Neural progenitor cell (in vitro differentiated cells): ENCODE results near the gene PCGF3. TPM values are rescaled to one million over a fixed set of nuclear protein-coding genes. Genes with fewer than 3 reads are reported as not detected.

Experiments
- DNase-seq: peaks from one replicate; pipeline ENCODE4 v3.0.0-alpha.2; 2016; ENCODE audit warnings: low spot score
- H2AFZ ChIP-seq: fragments of 200-600 bp; sonication (generic); replicated peaks from 2 replicates; pipeline ENCODE4 v1.6.1; 2016; ENCODE audit warnings: antibody characterized with exemption
- H3F3A ChIP-seq: fragments of 200-600 bp; sonication (generic); 2 replicates; pipeline ENCODE4 v1.6.1; 2016; ENCODE audit warnings: antibody characterized with exemption, low read depth
- H3K27ac ChIP-seq: fragments of 200-600 bp; sonication (generic); 2 replicates; pipeline ENCODE4 v1.5.1; 2016; ENCODE audit warnings: mild to moderate bottlenecking
- H3K27me3 ChIP-seq: fragments of 200-600 bp; sonication (generic); 2 replicates; pipeline ENCODE4 v1.6.1; 2016; ENCODE audit warnings: mild to moderate bottlenecking, moderate library complexity
- H3K36me3 ChIP-seq: fragments of 200-600 bp; sonication (generic); 2 replicates; pipeline ENCODE4 v1.5.1; 2016
- H3K4me1 ChIP-seq: fragments of 200-600 bp; sonication (generic); 2 replicates; pipeline ENCODE4 v1.6.1; 2016; ENCODE audit warnings: mixed run types
- H3K4me2 ChIP-seq: fragments of 200-600 bp; sonication (generic); 2 replicates; pipeline ENCODE4 v1.6.1; 2016
- H3K4me3 ChIP-seq: fragments of 200-600 bp; sonication (generic); 2 replicates; pipeline ENCODE4 v1.5.1; 2016
- H3K79me2 ChIP-seq: fragments of 200-600 bp; sonication (generic); 2 replicates; pipeline ENCODE4 v1.6.1; 2016; ENCODE audit warnings: low read depth
- H3K9ac ChIP-seq: fragments of 200-600 bp; sonication (generic); 2 replicates; pipeline ENCODE4 v1.6.1; 2016
- H3K9me3 ChIP-seq: fragments of 200-600 bp; sonication (generic); 2 replicates; pipeline ENCODE4 v1.5.1; 2016; ENCODE audit warnings: low read depth
- H4K20me1 ChIP-seq: fragments of 200-600 bp; sonication (generic); 2 replicates; pipeline ENCODE4 v1.6.1; 2016; ENCODE audit warnings: low read depth
- H3K27ac Mint-ChIP-seq: 3 replicates; pipeline ENCODE4 v1.8.0; 2021; ENCODE audit warnings: mixed read lengths
- H3K27me3 Mint-ChIP-seq: 2 replicates; pipeline ENCODE4 v1.8.0; 2022; ENCODE audit warnings: low read depth, mild to moderate bottlenecking, inconsistent platforms, moderate library complexity, mixed read lengths; ENCODE audit not compliant: insufficient read depth
- H3K36me3 Mint-ChIP-seq: 3 replicates; pipeline ENCODE4 v1.8.0; 2021; ENCODE audit warnings: mixed read lengths
- H3K4me1 Mint-ChIP-seq: 3 replicates; pipeline ENCODE4 v1.8.0; 2021; ENCODE audit warnings: mixed read lengths
- H3K4me3 Mint-ChIP-seq: 3 replicates; pipeline ENCODE4 v1.8.0; 2021; ENCODE audit warnings: mild to moderate bottlenecking, moderate library complexity, mixed read lengths
- H3K9me3 Mint-ChIP-seq: 3 replicates; pipeline ENCODE4 v1.8.0; 2020; ENCODE audit warnings: mixed read lengths
- EZH2 ChIP-seq: fragments of 200-600 bp; sonication (generic); IDR thresholded peaks from 2 replicates; pipeline ENCODE4 v1.6.1; 2017; ENCODE audit warnings: antibody characterized with exemption, mild to moderate bottlenecking, moderate library complexity
- EZH2phosphoT487 ChIP-seq: fragments of 200-600 bp; sonication (generic); IDR thresholded peaks from 2 replicates; pipeline ENCODE4 v1.6.1; 2017; ENCODE audit warnings: antibody characterized with exemption
- total RNA-seq: library from RNA; depleted of rRNA; stranded (reverse); fragments of >200 nt; gene quantifications from 2 replicates; pipeline ENCODE4 v1.2.3, GENCODE V29; 2015; ENCODE audit warnings: low replicate concordance
- TF ChIP-seq, protein P1 (sequence below): fragments of 200-600 bp; sonication (generic); IDR thresholded peaks from 2 replicates; pipeline ENCODE4 v1.5.1; 2017; ENCODE audit warnings: antibody characterized with exemption, mild to moderate bottlenecking

PCGF3 gene
- total RNA-seq, 1 donor from 2014 or later: 44.7 TPM

DNA sequence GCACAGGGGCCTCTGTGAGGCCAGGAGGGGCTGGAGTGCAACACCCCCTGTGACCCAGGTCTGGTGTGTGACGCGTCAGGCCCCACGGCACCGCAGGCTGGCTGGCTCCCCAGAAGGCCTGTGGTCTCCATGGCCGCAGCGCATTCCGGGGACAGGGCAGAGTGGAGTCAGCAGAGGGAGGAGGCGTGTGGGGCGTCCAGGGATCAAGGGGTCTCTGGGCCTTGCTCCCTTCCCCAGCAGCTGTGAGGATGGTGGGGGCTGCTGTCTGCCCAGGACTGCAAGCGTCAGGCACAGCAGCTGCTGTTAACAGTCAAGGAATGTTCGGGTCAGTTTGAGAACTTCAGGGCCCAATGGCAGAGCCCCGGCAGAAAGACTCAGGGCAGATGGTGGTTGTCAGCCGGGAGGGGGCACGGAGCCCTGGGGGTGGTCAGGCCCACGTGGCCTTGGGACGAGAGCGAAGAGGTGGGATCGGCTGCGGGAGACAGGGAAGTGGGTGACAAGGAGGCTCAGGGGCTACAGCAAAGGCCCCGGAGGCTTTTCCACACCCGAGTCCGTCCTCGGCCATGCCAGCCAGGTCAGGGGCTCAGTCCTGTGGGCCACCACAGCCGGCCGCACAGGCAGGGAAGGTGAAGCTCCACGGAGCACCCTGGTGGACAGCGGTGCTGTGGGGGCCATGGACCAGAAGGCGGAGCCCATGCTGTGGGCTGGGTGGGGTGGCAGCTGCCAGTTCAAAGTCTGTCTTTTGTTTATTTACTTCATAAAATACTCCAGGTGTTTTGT lies 18.3 kb downstream of the PCGF3 start:
- H3K4me2 ChIP-seq: no peak overlapping the region
- no peak for DNase-seq
- no peaks in the 10 kb centered on the region for H3K36me3 ChIP-seq
- peaks cover 22% of the 10 kb centered on the region for H3K9me3 Mint-ChIP-seq
- H3K36me3 Mint-ChIP-seq: peaks cover 47% of the 10 kb centered on the region
- no peak overlapping the region for H3K9ac ChIP-seq
- H3K4me3 ChIP-seq: no peak overlapping the region
- peaks cover 95% of the 10 kb centered on the region for H3K79me2 ChIP-seq
- H2AFZ ChIP-seq: no peak overlapping the region
- no peaks in the 10 kb centered on the region for H3K4me1 ChIP-seq
- no peaks in the 10 kb centered on the region for H3K27me3 ChIP-seq
- no peak overlapping the region for H3K27ac ChIP-seq
- no peaks in the 10 kb centered on the region for H3F3A ChIP-seq
- no peak overlapping the region for H3K27ac Mint-ChIP-seq
- no peaks in the 10 kb centered on the region for H3K9me3 ChIP-seq
- H3K4me1 Mint-ChIP-seq: peaks cover 10% of the 10 kb centered on the region
- H3K27me3 Mint-ChIP-seq: peaks cover 4% of the 10 kb centered on the region
- H4K20me1 ChIP-seq: peaks cover 89% of the 10 kb centered on the region
- TF ChIP-seq EZH2phosphoT487 (no peak), EZH2 (no peak)
- TF ChIP-seq, protein P1, sequence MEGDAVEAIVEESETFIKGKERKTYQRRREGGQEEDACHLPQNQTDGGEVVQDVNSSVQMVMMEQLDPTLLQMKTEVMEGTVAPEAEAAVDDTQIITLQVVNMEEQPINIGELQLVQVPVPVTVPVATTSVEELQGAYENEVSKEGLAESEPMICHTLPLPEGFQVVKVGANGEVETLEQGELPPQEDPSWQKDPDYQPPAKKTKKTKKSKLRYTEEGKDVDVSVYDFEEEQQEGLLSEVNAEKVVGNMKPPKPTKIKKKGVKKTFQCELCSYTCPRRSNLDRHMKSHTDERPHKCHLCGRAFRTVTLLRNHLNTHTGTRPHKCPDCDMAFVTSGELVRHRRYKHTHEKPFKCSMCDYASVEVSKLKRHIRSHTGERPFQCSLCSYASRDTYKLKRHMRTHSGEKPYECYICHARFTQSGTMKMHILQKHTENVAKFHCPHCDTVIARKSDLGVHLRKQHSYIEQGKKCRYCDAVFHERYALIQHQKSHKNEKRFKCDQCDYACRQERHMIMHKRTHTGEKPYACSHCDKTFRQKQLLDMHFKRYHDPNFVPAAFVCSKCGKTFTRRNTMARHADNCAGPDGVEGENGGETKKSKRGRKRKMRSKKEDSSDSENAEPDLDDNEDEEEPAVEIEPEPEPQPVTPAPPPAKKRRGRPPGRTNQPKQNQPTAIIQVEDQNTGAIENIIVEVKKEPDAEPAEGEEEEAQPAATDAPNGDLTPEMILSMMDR: no peak
- H3K4me3 Mint-ChIP-seq: no peak overlapping the region

DNA sequence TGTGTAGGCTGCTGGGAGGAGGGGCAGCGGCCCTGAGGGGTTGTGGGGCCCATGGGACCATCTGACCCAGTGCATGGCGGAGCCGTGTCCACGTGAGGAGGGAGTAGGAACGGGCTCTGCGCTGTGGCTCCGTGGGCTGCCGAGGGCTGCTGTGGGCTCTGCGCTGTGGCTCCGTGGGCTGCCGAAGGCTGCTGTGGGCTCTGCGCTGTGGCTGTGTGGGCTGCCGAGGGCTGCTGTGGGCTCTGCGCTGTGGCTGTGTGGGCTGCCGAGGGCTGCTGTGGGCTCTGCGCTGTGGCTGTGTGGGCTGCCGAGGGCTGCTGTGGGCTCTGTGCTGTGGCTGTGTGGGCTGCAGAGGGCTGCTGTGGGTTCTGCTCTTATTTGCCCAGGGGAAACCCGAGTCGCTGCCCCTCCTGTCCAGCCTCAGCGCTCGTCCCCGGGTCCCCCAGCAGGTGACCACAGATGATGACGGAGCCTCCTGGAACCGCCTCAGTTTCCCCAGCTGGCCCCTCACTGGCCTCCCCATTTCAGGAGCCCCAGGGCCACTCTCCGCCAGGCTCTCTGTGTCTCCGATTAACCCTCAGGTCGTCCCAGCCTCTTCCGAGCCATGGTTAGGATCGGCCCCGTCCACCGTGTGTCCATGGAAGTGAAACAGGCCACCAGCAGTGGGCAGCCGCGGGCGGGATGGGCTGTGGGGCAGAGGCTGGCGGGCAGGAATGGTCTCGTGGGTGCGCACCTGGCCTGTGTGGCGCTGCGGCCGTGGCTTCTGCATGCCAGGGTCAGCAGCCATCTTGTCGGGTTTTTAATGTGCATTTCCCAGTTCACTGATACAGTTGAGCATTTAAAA lies 20.0 kb downstream of the PCGF3 start:
- peaks cover 43% of the 10 kb centered on the region for H3K36me3 Mint-ChIP-seq
- Histone ChIP-seq H3K9ac (no peak overlapping the region), H3K4me1 (no peaks in the 10 kb centered on the region), H3F3A (no peaks in the 10 kb centered on the region), H3K27ac (no peak overlapping the region), H3K27me3 (no peaks in the 10 kb centered on the region), H3K79me2 (peaks cover 89% of the 10 kb centered on the region), H3K4me3 (no peak overlapping the region), H4K20me1 (peaks cover 76% of the 10 kb centered on the region), H3K36me3 (no peaks in the 10 kb centered on the region), H2AFZ (no peak overlapping the region), H3K4me2 (no peak overlapping the region), H3K9me3 (no peaks in the 10 kb centered on the region)
- H3K27me3 Mint-ChIP-seq: peaks cover 4% of the 10 kb centered on the region
- peak overlapping the region; percentile 74 for H3K27ac Mint-ChIP-seq
- H3K4me1 Mint-ChIP-seq: peaks cover 10% of the 10 kb centered on the region
- no peak for DNase-seq
- no peak overlapping the region for H3K4me3 Mint-ChIP-seq
- H3K9me3 Mint-ChIP-seq: peaks cover 16% of the 10 kb centered on the region
- TF ChIP-seq EZH2phosphoT487: no peak
- no peak for TF ChIP-seq EZH2
- TF ChIP-seq, protein P1: no peak

DNA sequence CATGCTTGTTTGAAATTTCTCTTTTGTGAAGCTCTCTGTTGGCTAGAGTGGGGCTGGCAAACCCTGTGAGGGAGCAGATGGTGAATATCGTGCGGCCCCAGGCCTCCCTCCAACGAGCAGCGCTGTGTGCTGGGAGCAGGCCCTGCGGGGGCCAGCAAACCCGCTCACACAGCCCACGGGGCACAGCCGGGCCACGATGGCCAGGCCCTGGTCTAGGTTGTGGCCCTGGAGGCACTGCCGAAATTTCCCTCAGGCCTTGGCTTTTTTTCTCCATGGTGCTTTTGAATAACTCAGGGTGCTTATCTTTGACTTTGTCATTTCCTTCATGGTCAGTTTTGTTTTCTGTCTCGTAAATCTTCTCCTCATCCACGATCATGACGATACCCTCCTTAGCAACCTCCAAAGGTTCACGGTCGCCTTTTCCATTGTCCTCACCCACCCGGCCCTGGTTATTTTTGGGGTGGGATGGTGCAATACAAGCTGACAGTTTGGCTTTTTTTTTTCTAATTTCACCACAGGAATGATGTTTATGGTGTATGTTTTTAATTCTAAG lies 20.7 kb downstream of the PCGF3 start:
- no peak for DNase-seq
- Histone ChIP-seq H3K36me3 (no peaks in the 10 kb centered on the region), H3K4me3 (no peak overlapping the region), H3K9me3 (no peaks in the 10 kb centered on the region), H4K20me1 (peaks cover 69% of the 10 kb centered on the region), H3F3A (peaks cover 3% of the 10 kb centered on the region), H3K27me3 (no peaks in the 10 kb centered on the region), H3K4me1 (no peaks in the 10 kb centered on the region), H3K9ac (peak overlapping the region; percentile 14), H3K79me2 (peaks cover 82% of the 10 kb centered on the region), H3K27ac (no peak overlapping the region), H3K4me2 (no peak overlapping the region), H2AFZ (no peak overlapping the region)
- peak overlapping the region; percentile 76 for H3K27ac Mint-ChIP-seq
- H3K4me3 Mint-ChIP-seq: no peak overlapping the region
- H3K9me3 Mint-ChIP-seq: peaks cover 12% of the 10 kb centered on the region
- peaks cover 10% of the 10 kb centered on the region for H3K4me1 Mint-ChIP-seq
- no peak for TF ChIP-seq EZH2phosphoT487
- TF ChIP-seq, protein P1: no peak
- TF ChIP-seq EZH2: no peak
- peaks cover 42% of the 10 kb centered on the region for H3K36me3 Mint-ChIP-seq
- peaks cover 7% of the 10 kb centered on the region for H3K27me3 Mint-ChIP-seq
